ENCODE results near the gene DDHD1. TPM values are rescaled to one million over a fixed set of nuclear protein-coding genes. Genes with fewer than 3 reads are reported as not detected.
"Not testable (repeated sequence)": the region's sequence is repeated elsewhere in the genome, so short reads cannot be mapped to it uniquely, and the experiment has no call there.

The DDHD1 gene
- total and polyA plus RNA-seq, 2 donors = 7.5 to 13.7 TPM

GRCh38 chr14:53103636-53104340, 49.3 kb downstream of the DDHD1 start:
- Histone ChIP-seq H3K27ac (ENCODE audit: low read depth in 1 of 2, low read length in 1 of 2) (no peak overlapping the region), H3K4me1 (ENCODE audit: control insufficient read depth in 2 of 2, insufficient read depth in 2 of 2, low read length in 2 of 2) (peaks cover 5 to 7% of the 10 kb centered on the region in 2 donors), H3K36me3 (ENCODE audit: control insufficient read depth in 2 of 2, insufficient read depth in 2 of 2, low read length in 1 of 2) (no peaks in the 10 kb centered on the region), H3K27me3 (ENCODE audit: control insufficient read depth in 2 of 2, insufficient read depth in 1 of 2, low read length in 1 of 2) (no peaks in the 10 kb centered on the region), H3K4me3 (ENCODE audit: low read length in 2 of 2) (no peak overlapping the region), H3K9me3 (ENCODE audit: control insufficient read depth in 2 of 2, insufficient read depth in 1 of 2, low read length in 1 of 2) (peaks cover 0 to 8% of the 10 kb centered on the region in 2 donors)
- 98% methylated on average over 5 of the region's 5 CpGs for WGBS
- no peak for DNase-seq (ENCODE audit: low read depth in 6 of 9, low spot score in 9 of 9)

- H3K9me3 ChIP-seq (ENCODE audit: control insufficient read depth in 2 of 2, insufficient read depth in 1 of 2, low read length in 1 of 2) = no peaks in the 10 kb centered on the region
- no peak overlapping the region for H3K4me3 ChIP-seq (ENCODE audit: low read length in 2 of 2)
- peaks cover 3 to 6% of the 10 kb centered on the region in 2 donors for H3K36me3 ChIP-seq (ENCODE audit: control insufficient read depth in 2 of 2, insufficient read depth in 2 of 2, low read length in 1 of 2)
- 96% methylated on average over 1 of the region's 1 CpG for WGBS
- DNase-seq (ENCODE audit: low read depth in 6 of 9, low spot score in 9 of 9) = no peak
- no peaks in the 10 kb centered on the region for H3K4me1 ChIP-seq (ENCODE audit: control insufficient read depth in 2 of 2, insufficient read depth in 2 of 2, low read length in 2 of 2)
- H3K27ac ChIP-seq (ENCODE audit: low read depth in 1 of 2, low read length in 1 of 2) = no peak overlapping the region
- H3K27me3 ChIP-seq (ENCODE audit: control insufficient read depth in 2 of 2, insufficient read depth in 1 of 2, low read length in 1 of 2) = no peaks in the 10 kb centered on the region
Observed at GRCh38 chr14:53093206-53093605, 59.9 kb downstream of the DDHD1 start.

GRCh38 chr14:53090853-53091252, 62.3 kb downstream of the DDHD1 start:
- H3K9me3 ChIP-seq (ENCODE audit: control insufficient read depth in 2 of 2, insufficient read depth in 1 of 2, low read length in 1 of 2) = no peaks in the 10 kb centered on the region
- no peaks in the 10 kb centered on the region for H3K4me1 ChIP-seq (ENCODE audit: control insufficient read depth in 2 of 2, insufficient read depth in 2 of 2, low read length in 2 of 2)
- H3K27ac ChIP-seq (ENCODE audit: low read depth in 1 of 2, low read length in 1 of 2) = no peak overlapping the region
- no peak for DNase-seq (ENCODE audit: low read depth in 6 of 9, low spot score in 9 of 9)
- over 99% methylated on average over 2 of the region's 2 CpGs for WGBS
- H3K27me3 ChIP-seq (ENCODE audit: control insufficient read depth in 2 of 2, insufficient read depth in 1 of 2, low read length in 1 of 2) = no peaks in the 10 kb centered on the region
- no peak overlapping the region for H3K4me3 ChIP-seq (ENCODE audit: low read length in 2 of 2)
- peaks cover 3 to 6% of the 10 kb centered on the region in 2 donors for H3K36me3 ChIP-seq (ENCODE audit: control insufficient read depth in 2 of 2, insufficient read depth in 2 of 2, low read length in 1 of 2)

- WGBS = 98% methylated on average over 7 of the region's 7 CpGs
- DNase-seq (ENCODE audit: low read depth in 6 of 9, low spot score in 9 of 9); H3K36me3 ChIP-seq (ENCODE audit: control insufficient read depth in 2 of 2, insufficient read depth in 2 of 2, low read length in 1 of 2); H3K4me3 ChIP-seq (ENCODE audit: low read length in 2 of 2); H3K4me1 ChIP-seq (ENCODE audit: control insufficient read depth in 2 of 2, insufficient read depth in 2 of 2, low read length in 2 of 2); H3K9me3 ChIP-seq (ENCODE audit: control insufficient read depth in 2 of 2, insufficient read depth in 1 of 2, low read length in 1 of 2); H3K27ac ChIP-seq (ENCODE audit: low read depth in 1 of 2, low read length in 1 of 2); H3K27me3 ChIP-seq (ENCODE audit: control insufficient read depth in 2 of 2, insufficient read depth in 1 of 2, low read length in 1 of 2): not testable (repeated sequence)
Observed at GRCh38 chr14:53084954-53085353, 68.2 kb downstream of the DDHD1 start.

GRCh38 chr14:53064475-53064874, 88.6 kb downstream of the DDHD1 start:
- no peaks in the 10 kb centered on the region for H3K27me3 ChIP-seq (ENCODE audit: control insufficient read depth in 2 of 2, insufficient read depth in 1 of 2, low read length in 1 of 2)
- WGBS = 96% methylated on average over 1 of the region's 1 CpG

GRCh38 chr14:53062856-53063255, 90.3 kb downstream of the DDHD1 start:
- Histone ChIP-seq H3K27me3 (ENCODE audit: control insufficient read depth in 2 of 2, insufficient read depth in 1 of 2, low read length in 1 of 2) (no peaks in the 10 kb centered on the region), H3K4me3 (ENCODE audit: low read length in 2 of 2) (no peak overlapping the region), H3K9me3 (ENCODE audit: control insufficient read depth in 2 of 2, insufficient read depth in 1 of 2, low read length in 1 of 2) (no peaks in the 10 kb centered on the region), H3K27ac (ENCODE audit: low read depth in 1 of 2, low read length in 1 of 2) (no peak overlapping the region), H3K36me3 (ENCODE audit: control insufficient read depth in 2 of 2, insufficient read depth in 2 of 2, low read length in 1 of 2) (peaks cover 0 to under 1% of the 10 kb centered on the region in 2 donors), H3K4me1 (ENCODE audit: control insufficient read depth in 2 of 2, insufficient read depth in 2 of 2, low read length in 2 of 2) (no peaks in the 10 kb centered on the region)
- DNase-seq (ENCODE audit: low read depth in 6 of 9, low spot score in 9 of 9) = no peak
- WGBS = 97% methylated on average over 8 of the region's 8 CpGs

More at GRCh38 chr14:53064475-53064874, 88.6 kb downstream of the DDHD1 start:
- Histone ChIP-seq H3K27ac (ENCODE audit: low read depth in 1 of 2, low read length in 1 of 2) (no peak overlapping the region), H3K9me3 (ENCODE audit: control insufficient read depth in 2 of 2, insufficient read depth in 1 of 2, low read length in 1 of 2) (no peaks in the 10 kb centered on the region), H3K36me3 (ENCODE audit: control insufficient read depth in 2 of 2, insufficient read depth in 2 of 2, low read length in 1 of 2) (no peaks in the 10 kb centered on the region), H3K4me1 (ENCODE audit: control insufficient read depth in 2 of 2, insufficient read depth in 2 of 2, low read length in 2 of 2) (no peaks in the 10 kb centered on the region), H3K4me3 (ENCODE audit: low read length in 2 of 2) (no peak overlapping the region)
- DNase-seq (ENCODE audit: low read depth in 6 of 9, low spot score in 9 of 9) = no peak

- Histone ChIP-seq H3K4me1 (ENCODE audit: control insufficient read depth in 2 of 2, insufficient read depth in 2 of 2, low read length in 2 of 2) (no peaks in the 10 kb centered on the region), H3K27me3 (ENCODE audit: control insufficient read depth in 2 of 2, insufficient read depth in 1 of 2, low read length in 1 of 2) (no peaks in the 10 kb centered on the region), H3K27ac (ENCODE audit: low read depth in 1 of 2, low read length in 1 of 2) (no peak overlapping the region), H3K4me3 (ENCODE audit: low read length in 2 of 2) (no peak overlapping the region), H3K36me3 (ENCODE audit: control insufficient read depth in 2 of 2, insufficient read depth in 2 of 2, low read length in 1 of 2) (peaks cover 0 to 3% of the 10 kb centered on the region in 2 donors), H3K9me3 (ENCODE audit: control insufficient read depth in 2 of 2, insufficient read depth in 1 of 2, low read length in 1 of 2) (no peaks in the 10 kb centered on the region)
- DNase-seq (ENCODE audit: low read depth in 6 of 9, low spot score in 9 of 9) = no peak
- 92% methylated on average over 1 of the region's 1 CpG for WGBS
Observed at GRCh38 chr14:53060046-53060445, 93.1 kb downstream of the DDHD1 start.

GRCh38 chr14:53055003-53055402, 98.1 kb downstream of the DDHD1 start:
- Histone ChIP-seq H3K27ac (ENCODE audit: low read depth in 1 of 2, low read length in 1 of 2) (no peak overlapping the region), H3K27me3 (ENCODE audit: control insufficient read depth in 2 of 2, insufficient read depth in 1 of 2, low read length in 1 of 2) (no peaks in the 10 kb centered on the region), H3K4me3 (ENCODE audit: low read length in 2 of 2) (no peak overlapping the region), H3K4me1 (ENCODE audit: control insufficient read depth in 2 of 2, insufficient read depth in 2 of 2, low read length in 2 of 2) (no peaks in the 10 kb centered on the region), H3K9me3 (ENCODE audit: control insufficient read depth in 2 of 2, insufficient read depth in 1 of 2, low read length in 1 of 2) (no peaks in the 10 kb centered on the region), H3K36me3 (ENCODE audit: control insufficient read depth in 2 of 2, insufficient read depth in 2 of 2, low read length in 1 of 2) (peaks cover 3 to 6% of the 10 kb centered on the region in 2 donors)
- WGBS = 22% methylated on average over 1 of the region's 1 CpG
- peak in 8 of 9 donors; percentile 23 to 65 (median 34) for DNase-seq (ENCODE audit: low read depth in 6 of 9, low spot score in 9 of 9)

GRCh38 chr14:53054457-53054856, 98.7 kb downstream of the DDHD1 start:
- Histone ChIP-seq H3K9me3 (ENCODE audit: control insufficient read depth in 2 of 2, insufficient read depth in 1 of 2, low read length in 1 of 2) (no peaks in the 10 kb centered on the region), H3K4me3 (ENCODE audit: low read length in 2 of 2) (no peak overlapping the region), H3K4me1 (ENCODE audit: control insufficient read depth in 2 of 2, insufficient read depth in 2 of 2, low read length in 2 of 2) (no peaks in the 10 kb centered on the region), H3K36me3 (ENCODE audit: control insufficient read depth in 2 of 2, insufficient read depth in 2 of 2, low read length in 1 of 2) (peaks cover 3 to 8% of the 10 kb centered on the region in 2 donors), H3K27me3 (ENCODE audit: control insufficient read depth in 2 of 2, insufficient read depth in 1 of 2, low read length in 1 of 2) (no peaks in the 10 kb centered on the region), H3K27ac (ENCODE audit: low read depth in 1 of 2, low read length in 1 of 2) (no peak overlapping the region)
- 97% methylated on average over 2 of the region's 2 CpGs for WGBS
- no peak for DNase-seq (ENCODE audit: low read depth in 6 of 9, low spot score in 9 of 9)

Data from thymus (tissue), 11 donors.